ENCODE measurements around the gene RIPPLY2.
A peak's percentile ranks its signal among the peaks of the same experiment; 100 is the strongest.
"Not testable (repeated sequence)": the region's sequence is repeated elsewhere in the genome, so short reads cannot be mapped to it uniquely, and the experiment has no call there.

RIPPLY2 gene

DNA sequence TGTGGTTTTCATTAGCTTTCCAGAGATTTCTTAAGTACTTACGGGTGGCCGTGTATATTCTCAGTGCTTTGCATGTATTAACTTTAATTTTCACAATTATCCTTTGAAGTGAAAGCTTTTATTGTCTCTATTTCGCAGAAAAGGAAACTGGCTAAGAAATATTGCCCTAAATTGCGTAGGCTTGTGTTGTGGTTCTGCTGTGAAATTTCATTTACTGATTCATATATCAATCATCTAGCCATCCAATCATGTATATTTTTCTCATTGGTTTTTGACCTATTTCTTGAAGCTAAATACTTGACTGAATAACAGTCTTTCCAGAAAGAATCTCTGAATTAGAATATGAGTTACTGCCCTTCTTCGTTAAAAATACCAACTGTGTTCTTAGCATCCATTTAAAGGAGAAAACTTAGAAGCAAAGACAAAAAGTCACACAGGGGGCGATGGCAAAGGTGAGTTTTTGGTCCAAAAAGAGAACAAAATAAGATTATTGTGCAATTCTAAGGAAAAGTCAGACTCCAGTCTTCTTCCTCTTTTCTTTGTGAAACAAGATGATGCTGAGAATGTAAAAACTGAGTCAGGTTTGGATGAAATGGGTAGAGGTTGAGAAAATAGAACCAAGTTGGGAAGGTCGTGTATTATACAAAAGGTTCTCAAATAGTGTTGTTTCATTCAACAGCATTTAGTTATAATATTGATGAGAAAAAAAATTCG is 7.8 kb downstream of the RIPPLY2 start:
- DNase-seq, result no peak

DNA sequence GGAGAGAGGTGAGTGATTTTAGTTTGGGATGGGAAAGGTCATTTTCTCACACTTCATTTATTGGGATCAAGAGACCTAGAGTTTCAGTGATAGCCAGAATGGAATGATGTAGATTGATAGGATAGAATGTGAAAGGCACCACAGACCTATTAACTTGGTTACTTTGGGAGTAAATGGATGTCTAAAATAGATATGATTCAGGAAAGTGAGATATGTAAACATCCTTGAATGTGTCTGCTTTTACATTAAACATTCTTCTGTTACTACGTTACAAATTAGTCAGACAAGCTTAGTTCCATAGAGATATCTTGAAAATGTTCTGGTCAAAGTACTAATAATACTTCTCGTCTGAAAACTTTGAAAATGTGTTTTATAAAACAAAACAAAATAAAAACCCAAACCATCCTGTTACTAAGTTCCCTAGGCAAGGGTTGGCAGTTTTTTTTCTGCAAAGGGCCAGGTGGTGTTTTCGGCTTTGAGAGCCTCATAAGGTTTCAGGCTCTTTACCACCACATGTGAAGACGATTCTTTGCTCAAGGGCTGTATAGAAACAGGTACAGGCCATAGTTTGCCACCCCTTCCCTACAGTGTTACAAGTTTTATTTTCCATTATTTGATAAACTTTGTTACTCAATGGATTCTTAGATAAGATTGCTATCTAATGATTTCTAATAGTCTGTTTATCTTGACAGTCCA is 9.8 kb downstream of the RIPPLY2 start:
- DNase-seq, result no peak

DNA sequence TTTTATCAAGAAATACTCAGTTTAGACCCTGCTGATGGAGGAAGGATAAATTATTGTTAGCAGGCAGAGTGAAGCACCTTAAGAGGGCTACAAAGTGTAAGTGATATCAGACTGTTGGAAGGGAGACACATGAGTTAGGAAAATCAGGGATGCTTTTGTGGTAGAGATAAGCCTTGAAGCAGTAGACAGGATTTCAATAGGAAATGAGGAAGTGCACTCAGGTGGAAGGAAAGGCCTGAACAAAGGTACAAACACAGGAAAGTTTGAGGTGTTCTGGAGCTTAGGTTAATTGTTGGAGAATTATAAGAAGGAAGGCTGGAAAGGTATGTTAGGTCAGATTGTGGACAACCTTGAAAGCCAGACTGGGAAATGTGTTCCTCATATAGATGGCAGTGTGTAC is 13.9 kb downstream of the RIPPLY2 start:
- no peak for DNase-seq

DNA sequence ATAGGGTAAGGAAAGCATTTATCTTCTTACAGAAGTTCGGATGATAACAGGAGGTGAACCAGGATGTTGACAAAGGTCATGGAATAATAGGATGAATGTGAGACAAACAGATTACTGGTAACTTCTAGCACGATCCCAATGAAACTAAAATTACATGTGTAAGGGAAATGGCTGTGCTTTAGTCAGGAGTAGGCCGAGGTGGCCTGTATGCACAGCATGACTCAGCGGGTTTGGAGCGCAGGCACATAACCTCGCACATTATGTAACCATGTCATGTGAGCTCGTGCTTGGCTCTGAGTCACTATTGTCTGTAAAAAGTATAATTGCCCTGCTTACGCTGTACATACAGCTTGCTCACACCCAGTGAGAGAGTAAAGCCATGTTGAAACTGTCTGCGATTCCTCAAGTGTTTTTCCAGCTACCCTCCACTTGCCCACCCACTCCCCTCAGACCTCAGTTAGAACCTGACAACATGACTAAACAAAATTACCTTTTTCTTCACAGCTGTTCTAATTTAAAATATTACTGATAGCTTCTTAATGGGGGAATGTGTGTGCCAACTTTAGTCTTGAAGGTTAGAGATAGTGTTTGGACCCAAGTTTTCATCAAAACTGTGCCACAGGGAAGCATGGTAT is 14.5 kb downstream of the RIPPLY2 start:
- DNase-seq, result no peak

DNA sequence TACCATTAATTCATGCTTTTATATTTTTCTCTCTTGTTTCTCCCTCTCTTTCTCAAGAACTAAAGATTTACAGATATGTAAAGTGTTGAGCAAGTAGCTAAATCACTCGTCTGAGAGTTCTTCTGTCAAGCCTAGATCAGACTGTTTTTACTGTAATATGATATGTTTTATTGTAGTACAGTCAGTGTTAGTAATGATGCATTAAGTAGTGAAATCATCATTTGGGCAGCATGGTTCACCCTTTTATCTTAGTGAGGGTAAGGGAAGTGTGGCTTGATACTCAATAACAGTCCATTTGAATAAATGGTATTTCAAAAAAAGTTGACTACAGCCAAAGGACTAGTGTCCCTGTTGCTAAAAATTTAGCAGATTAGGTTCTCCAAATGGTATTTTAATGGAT is 15.5 kb downstream of the RIPPLY2 start:
- no peak for DNase-seq

DNA sequence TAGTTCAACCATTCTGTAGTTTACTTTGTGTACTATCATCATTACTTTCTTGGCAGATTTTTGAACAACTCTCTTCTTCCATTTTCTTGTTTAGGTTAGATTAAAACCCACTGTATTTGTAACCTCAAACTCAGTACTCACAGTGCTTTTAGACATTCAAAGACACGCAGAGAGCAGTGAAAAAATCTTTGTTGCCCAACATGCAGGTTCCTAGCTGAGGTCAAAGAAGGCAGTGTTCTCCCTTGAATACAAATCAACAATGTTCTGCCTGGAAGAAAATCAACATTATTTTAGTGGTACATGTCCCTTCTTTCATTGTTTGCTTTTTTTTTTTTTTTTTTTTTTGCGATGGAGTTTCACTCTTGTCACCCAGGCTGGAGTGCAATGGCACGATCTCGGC is 17.5 kb downstream of the RIPPLY2 start:
- no peak for DNase-seq

DNA sequence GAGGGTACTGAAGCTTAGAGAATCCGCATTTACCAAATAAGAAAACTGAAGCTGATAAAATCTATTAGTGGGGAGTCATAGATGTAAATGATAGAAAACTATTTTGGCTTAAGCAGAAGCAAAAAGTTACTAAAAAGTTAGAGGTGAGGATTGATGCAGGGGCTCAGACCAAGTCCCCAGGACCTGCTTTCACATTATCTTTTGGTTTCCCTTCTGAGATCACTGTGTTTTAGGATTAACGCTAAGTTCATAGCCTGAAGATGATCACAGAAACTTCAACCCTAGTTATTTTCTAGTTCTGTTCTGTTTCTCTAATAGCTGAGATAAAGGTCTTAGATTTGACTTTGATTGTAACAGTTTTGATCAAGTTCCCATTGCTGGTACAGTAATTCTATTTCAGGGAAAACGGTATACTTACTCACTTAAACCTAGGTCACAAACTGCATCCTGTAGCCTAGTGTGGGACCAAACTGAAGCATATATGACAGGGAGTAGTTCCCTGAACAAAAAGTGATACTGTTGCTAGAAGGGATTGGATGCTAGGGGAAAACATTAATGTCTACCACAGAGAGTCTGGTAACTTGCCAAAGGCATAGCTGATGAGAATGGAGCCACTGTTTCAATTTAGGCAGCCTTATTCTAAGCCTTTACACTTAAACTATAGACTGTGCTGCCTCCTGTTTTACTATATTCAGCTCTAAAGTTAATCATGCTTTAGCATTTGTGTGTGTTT is 19.4 kb downstream of the RIPPLY2 start:
- no peak for DNase-seq

DNA sequence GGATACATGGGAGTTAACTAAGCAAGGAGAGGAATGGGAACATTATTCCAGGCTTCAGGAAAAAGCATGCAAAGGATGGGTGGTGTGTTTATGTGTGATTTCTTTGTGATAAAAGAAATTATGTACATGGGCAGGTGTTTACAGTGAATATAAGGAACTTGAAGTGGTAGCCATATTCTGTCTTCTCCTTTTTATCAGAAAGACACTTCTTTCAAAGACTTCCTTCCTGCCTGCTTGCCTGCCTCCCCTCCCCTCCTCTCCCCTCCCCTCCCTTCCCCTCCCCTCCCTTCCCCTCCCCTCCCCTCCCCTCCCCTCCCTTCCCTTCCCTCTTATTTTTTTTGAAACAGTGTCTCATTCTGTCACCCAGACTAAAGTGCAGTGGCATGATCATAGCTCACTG is 20.7 kb downstream of the RIPPLY2 start:
- no peak for DNase-seq

DNA sequence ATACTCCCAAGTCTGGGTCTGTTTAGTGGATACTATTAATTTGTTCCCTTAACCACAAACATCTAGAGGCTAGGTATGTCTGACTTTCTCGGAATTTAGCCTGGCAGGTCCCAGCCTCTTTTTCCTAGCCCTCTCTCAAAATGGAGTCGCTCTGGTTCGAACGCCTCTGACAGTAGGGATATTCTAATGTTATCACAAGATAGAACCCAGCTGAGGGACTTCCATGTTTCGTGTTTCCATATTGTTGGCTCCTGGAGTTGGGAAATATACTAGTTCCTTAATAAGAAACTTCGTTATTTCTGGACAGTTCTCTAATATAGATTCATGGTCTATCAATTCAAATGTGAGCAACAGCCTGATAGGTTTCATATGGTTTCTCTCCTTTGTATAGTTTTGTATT is 22.7 kb downstream of the RIPPLY2 start:
- DNase-seq, result no peak

DNA sequence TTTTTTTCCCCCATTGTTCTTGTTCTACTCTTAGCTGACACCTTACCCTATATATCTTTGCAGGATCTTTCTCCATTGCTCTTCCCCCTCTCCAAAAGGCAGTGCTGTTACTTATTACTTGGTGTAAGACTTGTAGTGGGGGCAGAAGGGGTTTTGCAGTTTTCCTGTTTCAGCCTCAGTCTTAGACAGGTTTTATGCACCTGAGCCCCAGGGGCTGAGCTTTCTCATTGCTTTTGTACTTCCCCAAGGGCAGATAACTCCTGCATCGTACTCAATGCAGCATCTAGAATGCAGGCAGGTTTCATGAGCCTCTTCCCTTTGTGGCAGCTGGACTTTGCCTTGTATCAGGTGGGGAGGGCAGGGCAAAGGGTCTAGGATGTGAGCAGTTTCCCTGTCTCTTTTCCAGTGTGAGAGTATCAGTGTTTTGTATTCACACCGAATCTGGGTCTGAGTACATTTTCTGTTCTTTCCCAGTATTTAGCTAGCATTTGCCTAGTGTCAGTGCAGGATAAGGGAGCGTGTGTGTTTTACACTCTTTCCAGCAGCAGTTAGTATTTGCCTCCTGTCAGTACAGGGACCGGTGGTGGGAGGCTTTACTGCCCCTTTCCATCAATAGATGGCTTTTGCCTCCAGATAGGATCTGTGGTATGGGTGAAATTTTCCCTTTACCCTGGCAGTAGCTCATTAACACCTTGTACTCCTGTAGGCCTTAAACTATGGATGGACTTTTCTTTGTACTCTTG is 25.9 kb downstream of the RIPPLY2 start:
- DNase-seq, result no peak

DNA sequence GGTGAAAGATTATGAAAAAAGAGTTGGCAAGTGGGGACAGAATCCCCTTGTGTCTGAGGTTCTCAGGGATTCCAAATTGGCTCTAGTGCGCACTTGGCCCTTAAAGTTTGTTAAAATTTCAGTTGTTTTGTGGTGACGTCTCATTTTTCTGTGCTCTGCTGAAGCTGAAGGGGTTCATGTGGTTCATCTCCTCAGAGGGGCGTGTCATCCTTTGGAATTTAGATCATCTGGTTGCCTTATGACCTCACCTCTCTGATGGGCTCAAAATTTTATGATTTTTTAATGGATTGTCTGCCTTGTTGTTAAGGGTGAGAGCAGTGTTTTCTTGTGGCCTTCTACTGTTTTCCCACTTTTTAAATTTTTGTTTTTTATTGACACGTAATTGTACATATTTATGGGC is 26.6 kb downstream of the RIPPLY2 start:
- DNase-seq, result no peak

DNA sequence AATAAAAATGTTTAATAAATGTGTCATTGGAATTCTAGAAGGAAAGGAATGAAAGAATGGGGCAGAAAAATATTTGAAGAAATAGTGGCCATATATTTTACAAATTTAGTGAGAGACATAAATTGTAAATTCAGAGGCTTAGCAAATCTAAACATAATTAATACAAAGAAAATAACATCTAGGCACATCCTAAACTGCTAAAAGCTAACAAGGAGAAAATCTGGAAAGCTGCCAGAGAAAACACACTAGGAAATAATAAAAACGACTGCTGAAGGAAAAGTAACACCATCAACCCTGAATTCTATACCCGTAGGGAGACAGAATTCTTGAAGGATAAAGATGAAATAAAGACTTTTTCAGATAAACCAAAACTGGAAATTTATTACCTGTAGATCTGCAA is 30.1 kb downstream of the RIPPLY2 start:
- no peak for DNase-seq

DNA sequence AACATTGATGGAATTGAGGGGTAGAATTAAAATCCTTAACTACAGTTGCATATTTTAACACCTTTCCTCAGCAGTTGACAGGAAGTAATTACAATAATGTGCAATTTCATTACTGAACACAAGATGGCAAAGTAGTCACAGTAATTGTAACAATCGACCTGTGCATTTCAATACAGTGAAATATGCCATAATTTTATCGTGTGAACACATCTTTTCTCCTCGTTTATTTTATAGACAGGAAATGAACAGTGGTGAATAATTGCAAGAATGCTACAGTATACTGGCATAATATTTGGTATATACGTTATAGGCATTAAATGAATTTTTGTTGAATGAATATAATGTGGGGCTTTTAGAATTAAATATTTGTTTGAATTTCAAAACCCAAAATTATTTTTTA is 31.4 kb downstream of the RIPPLY2 start:
- peak; percentile 79 for DNase-seq

DNA sequence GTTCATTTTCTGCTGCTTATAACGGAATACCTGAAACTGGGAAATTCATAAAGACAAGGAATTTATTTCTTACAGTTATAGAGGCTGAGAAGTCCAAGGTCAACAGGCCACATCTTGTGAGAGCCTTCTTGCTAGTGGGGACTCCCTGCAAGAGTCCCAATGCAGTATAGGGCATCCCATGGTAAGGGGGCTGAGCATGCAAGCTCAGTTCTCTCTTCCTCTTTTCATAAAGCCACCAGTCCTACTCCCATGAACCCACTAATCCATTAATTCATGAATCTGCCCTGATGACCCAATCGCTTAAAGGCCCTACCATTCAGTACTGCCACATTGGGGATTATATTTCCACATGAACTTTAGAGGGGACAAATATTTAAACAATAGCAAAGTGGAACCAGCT is 32.8 kb downstream of the RIPPLY2 start:
- no peak for DNase-seq

DNA sequence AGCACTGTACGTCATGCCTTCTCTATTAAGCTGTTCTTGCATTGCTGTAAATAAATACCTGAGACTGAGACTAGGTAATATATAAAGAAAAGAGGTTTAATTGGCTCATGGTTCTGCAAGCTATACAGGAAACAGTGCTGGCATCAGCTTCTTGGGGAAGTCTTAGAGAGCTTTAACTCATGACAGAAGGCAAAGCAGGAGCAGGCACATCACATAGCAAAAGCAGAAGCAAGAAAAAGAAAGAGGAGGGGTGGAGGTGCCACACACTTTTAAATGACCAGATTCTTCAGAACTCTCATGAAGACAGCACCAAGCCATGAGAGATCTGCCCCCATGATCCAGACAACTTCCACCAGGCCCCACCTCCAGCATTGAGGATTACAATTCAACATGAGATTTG is 36.5 kb downstream of the RIPPLY2 start:
- DNase-seq, result no peak

DNA sequence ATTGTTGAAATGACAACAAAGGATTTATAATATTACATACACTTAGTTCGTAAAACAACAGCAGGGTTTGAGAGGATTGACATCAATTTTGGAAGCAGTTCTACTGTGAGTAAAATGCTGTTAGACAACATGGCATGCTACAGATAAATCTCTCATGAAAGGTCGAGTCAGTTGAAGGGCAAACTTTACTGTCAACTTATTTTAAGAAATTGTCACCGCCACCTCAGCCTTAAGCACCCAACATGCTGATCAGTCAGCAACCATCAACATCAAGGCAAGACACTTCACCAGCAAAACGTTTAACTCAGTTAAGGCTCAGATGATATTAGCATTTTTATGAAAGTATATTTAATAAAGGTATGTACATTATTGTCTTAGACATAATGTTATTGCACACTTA is 37.4 kb downstream of the RIPPLY2 start:
- no peak for DNase-seq

DNA sequence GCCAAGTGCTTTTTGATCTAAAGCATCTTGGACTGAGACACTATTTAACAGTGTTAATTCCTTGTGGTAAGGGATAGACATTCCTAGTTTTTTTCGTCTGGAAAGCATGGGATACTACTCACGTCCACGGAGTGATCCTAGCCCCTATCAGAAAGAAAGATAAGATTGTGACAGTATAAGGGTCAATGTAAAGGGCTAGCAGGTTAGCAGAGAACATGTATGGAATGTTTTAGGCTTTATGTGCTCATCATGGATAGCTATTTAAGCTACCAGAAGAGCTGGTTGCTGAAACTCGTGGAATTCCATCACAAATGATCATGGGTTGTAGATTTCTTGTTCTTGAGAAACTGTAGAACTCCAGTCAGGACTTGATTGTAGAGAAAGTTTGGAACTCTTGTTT is 38.4 kb downstream of the RIPPLY2 start:
- no peak for DNase-seq

DNA sequence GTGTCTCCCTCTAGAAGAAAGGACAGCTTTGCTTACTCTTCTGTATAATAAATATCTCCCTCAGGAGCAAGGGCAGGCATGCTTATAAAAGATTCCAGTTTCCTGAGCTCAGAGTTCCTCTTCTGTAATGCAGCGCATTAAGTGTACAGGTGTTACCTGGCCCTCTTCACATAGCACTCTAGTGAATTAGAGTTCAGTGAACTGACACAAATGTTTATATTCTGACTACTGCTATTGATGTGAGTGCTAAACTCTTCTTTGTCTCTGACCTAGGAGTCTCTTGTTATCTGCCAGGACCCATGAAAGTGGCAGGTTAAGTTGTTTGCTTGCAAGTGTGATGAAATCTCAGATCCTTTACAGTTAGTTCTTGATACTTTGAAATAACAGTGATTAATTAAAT is 39.9 kb downstream of the RIPPLY2 start:
- DNase-seq, result no peak

DNA sequence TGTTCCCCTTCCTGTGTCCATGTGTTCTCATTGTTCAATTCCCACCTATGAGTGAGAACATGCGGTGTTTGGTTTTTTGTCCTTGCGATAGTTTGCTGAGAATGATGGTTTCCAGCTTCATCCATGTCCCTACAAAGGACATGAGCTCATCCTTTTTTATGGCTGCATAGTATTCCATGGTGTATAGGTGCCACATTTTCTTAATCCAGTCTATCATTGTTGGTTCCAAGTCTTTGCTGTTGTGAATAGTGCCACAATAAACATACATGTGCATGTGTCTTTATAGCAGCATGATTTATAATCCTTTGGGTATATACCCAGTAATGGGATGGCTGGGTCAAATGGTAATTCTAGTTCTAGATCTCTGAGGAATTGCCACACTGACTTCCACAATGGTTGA is 43.9 kb downstream of the RIPPLY2 start:
- DNase-seq, result not testable (repeated sequence)

DNA sequence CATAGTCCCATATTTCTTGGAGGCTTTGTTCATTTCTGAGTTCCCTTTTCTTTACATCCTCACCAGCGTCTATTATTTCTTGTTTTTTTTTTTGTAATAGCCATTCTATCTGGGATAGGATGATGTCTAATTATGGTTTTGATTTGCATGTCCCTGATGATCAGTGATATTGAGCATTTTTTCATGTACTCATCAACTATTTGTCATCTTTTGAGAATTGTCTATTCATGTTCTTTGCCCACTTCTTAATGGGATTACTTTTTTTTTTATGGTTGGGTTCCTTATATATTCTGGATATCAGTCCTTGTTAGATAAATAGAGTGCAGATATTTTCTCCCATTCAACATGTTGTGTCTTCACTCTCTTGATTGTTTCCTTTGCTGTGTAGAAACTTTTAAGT is 48.5 kb downstream of the RIPPLY2 start:
- no peak for DNase-seq

DNA sequence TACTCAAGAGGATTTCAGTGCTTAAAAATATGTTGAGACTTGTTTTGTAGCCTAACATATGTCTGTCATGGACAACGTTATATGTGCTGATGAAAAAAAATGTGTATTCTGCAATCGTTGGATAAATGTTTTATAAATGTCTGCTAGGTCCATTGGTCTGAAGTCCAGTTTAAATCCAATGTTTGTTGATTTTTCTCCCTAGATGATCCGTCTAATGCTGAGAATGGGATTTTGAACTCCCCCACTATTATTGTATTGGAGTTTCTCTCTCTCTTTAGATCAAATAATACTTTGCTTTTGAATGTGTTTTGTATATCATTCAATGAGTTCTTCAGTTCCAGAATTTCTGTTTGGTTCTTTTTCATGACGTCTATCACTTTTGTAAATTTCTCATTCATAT is 51.2 kb downstream of the RIPPLY2 start:
- no peak for DNase-seq

DNA sequence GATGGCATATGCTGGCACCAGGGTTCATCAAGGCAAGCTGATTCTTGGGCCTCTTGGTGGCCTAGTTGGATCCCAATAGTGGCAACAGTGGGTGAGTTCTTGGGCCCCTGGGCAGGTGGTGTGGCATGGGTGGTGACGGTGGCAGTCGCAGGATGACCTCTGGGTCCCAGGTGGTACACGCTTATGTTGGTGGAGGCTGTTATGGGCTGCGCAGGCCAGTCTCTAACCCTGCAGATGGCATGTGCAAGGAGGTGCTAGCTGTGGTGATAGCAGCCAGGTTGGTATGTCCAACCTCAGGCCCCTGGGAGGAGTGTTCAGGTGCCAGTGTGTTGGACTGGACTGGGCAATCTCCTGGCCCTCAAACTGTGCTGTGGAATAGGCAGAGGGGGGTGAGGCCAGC is 52.5 kb downstream of the RIPPLY2 start:
- DNase-seq, result no peak
